ENCODE data around the gene ROCK2.

ROCK2 gene

GRCh38 chr2:11338580-11338979 is 5.9 kb downstream of the ROCK2 start:
- Histone ChIP-seq H3K9me3 (no peaks in the 10 kb centered on the region), H3K36me3 (no peaks in the 10 kb centered on the region), H3K4me1 (ENCODE audit: control insufficient read depth in 1 of 2, insufficient read depth in 1 of 2, low read depth in 1 of 2, low read length in 1 of 2) (peaks cover 16 to 21% of the 10 kb centered on the region in 2 experiments), H3K27me3 (no peaks in the 10 kb centered on the region), H3K27ac (no peak overlapping the region), H3K4me3 (ENCODE audit: low read depth in 1 of 2, low read length in 1 of 2) (no peak overlapping the region)
- no peak for TF ChIP-seq CTCF (IDR thresholded peaks at IDR 0.05)

GRCh38 chr2:11337909-11338308 is 6.5 kb downstream of the ROCK2 start:
- H3K4me3 ChIP-seq (ENCODE audit: low read depth in 1 of 2, low read length in 1 of 2): no peak overlapping the region
- no peak overlapping the region for H3K27ac ChIP-seq
- TF ChIP-seq CTCF (IDR thresholded peaks at IDR 0.05): no peak
- no peaks in the 10 kb centered on the region for H3K9me3 ChIP-seq
- no peaks in the 10 kb centered on the region for H3K27me3 ChIP-seq
- peaks cover 9 to 14% of the 10 kb centered on the region in 2 experiments for H3K4me1 ChIP-seq (ENCODE audit: control insufficient read depth in 1 of 2, insufficient read depth in 1 of 2, low read depth in 1 of 2, low read length in 1 of 2)
- no peaks in the 10 kb centered on the region for H3K36me3 ChIP-seq

DNA sequence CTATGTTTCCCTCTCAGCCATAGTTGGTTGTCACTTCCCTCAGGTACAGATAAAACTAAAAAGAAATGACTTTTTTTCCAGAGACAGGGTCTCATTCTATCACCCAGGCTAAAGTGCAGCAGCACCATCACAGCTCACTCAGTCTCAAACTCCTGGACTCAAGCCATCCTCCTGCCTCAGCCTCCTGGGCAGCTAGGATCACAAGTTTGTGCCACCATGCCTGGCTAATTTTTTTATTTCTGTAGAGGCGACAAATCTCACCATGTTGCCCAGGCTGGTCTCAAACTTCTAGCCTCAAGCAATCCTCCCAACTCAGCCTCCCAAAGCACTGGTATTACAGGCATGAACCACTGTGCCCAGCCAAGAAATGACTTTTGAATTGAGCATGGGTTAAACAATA is 8.2 kb downstream of the ROCK2 start:
- Histone ChIP-seq H3K9me3 (no peaks in the 10 kb centered on the region), H3K27ac (no peak overlapping the region)
- no peak for TF ChIP-seq CTCF (IDR thresholded peaks at IDR 0.05)

DNA sequence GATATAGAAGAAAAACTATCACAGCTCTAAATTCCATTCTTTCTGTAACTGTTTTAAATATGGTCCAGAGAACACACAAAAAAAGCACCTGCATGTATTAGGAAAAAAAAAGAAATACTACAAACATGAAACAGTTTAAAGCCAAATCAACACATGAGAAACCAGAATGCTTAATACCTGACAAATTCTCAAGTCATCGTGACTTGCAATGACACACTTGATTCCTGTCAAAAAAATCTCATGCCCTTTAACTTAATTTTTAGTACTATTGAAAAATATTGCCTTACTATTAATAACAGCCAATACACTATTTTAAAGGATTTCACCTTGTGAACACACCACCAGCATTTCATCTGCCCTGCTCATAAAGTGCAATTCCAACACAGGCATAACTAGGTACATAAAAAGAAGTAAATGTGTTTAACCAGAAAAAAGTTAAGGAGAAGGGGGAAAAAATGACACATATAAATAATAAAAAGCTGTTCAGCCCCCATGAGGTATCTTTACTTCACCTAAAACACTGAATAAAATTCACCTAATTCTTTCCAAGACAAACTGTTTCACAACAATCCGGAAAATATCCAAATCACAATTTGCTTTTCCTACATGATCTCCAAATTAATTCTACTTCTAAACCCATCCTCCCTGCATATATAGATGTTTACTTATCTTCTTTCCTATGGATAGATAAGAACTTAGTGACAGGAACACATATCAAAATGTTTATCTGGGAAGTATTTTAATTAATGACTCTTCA is 10.8 kb downstream of the ROCK2 start:
- no peak overlapping the region for H3K27ac ChIP-seq
- H3K4me3 ChIP-seq (ENCODE audit: low read depth in 1 of 2, low read length in 1 of 2): no peak overlapping the region
- no peak for TF ChIP-seq CTCF (IDR thresholded peaks at IDR 0.05)
- no peaks in the 10 kb centered on the region for H3K36me3 ChIP-seq
- no peaks in the 10 kb centered on the region for H3K27me3 ChIP-seq
- no peaks in the 10 kb centered on the region for H3K4me1 ChIP-seq (ENCODE audit: control insufficient read depth in 1 of 2, insufficient read depth in 1 of 2, low read depth in 1 of 2, low read length in 1 of 2)
- no peaks in the 10 kb centered on the region for H3K9me3 ChIP-seq

More for the DNA sequence above, 8.2 kb downstream of the ROCK2 start:
- Histone ChIP-seq H3K27me3 (no peaks in the 10 kb centered on the region), H3K4me1 (ENCODE audit: control insufficient read depth in 1 of 2, insufficient read depth in 1 of 2, low read depth in 1 of 2, low read length in 1 of 2) (no peaks in the 10 kb centered on the region), H3K4me3 (ENCODE audit: low read depth in 1 of 2, low read length in 1 of 2) (no peak overlapping the region), H3K36me3 (no peaks in the 10 kb centered on the region)

GRCh38 chr2:11332596-11332995 is 11.8 kb downstream of the ROCK2 start:
- TF ChIP-seq CTCF (IDR thresholded peaks at IDR 0.05): no peak
- H3K27me3 ChIP-seq: no peaks in the 10 kb centered on the region
- H3K9me3 ChIP-seq: no peaks in the 10 kb centered on the region
- H3K4me3 ChIP-seq (ENCODE audit: low read depth in 1 of 2, low read length in 1 of 2): no peak overlapping the region
- no peaks in the 10 kb centered on the region for H3K36me3 ChIP-seq
- H3K27ac ChIP-seq: no peak overlapping the region
- H3K4me1 ChIP-seq (ENCODE audit: control insufficient read depth in 1 of 2, insufficient read depth in 1 of 2, low read depth in 1 of 2, low read length in 1 of 2): no peaks in the 10 kb centered on the region

Data from neutrophil (primary cell).